GM12878 (cell line): Measurements from ENCODE around the gene DNAI2.

Experiments
- HCFC1 ChIP-seq: fragments of 150-350 bp; IDR thresholded peaks from 2 replicates; pipeline ENCODE4 v1.6.1; 2014; ENCODE audit warnings: low read length
- IKZF1 ChIP-seq: fragments of 450-650 bp; conservative IDR thresholded peaks from 2 replicates; pipeline ENCODE4 v1.6.1; 2017; ENCODE audit warnings: antibody characterized with exemption, mild to moderate bottlenecking
- POLR2A ChIP-seq: IDR thresholded peaks from 2 replicates; pipeline ENCODE4 v1.6.1; 2011; ENCODE audit warnings: low read depth, mild to moderate bottlenecking, low read length
- POLR2AphosphoS5 ChIP-seq: IDR thresholded peaks from 2 replicates; pipeline ENCODE4 v1.6.1; 2011; ENCODE audit warnings: mild to moderate bottlenecking, low read length, inconsistent platforms
- RCOR1 ChIP-seq: conservative IDR thresholded peaks from 2 replicates; pipeline ENCODE4 v1.6.1; 2012; ENCODE audit warnings: low read depth, low read length, improper control_type of control experiment
- SRF ChIP-seq, 2 experiments: IDR thresholded peaks; 2 replicates each; pipeline ENCODE4 v1.6.1; 2011; ENCODE audit warnings: low read depth in 2 of 2, low read length in 2 of 2, mild to moderate bottlenecking in 1 of 2, moderate library complexity in 1 of 2
- TCF7 ChIP-seq: IDR thresholded peaks from 2 replicates; pipeline ENCODE4 v1.6.1; 2014; ENCODE audit warnings: antibody characterized with exemption, borderline replicate concordance
- TF ChIP-seq, protein P1 (sequence below), 3 experiments: IDR thresholded peaks in 2 of 3; conservative IDR thresholded peaks in 1 of 3; 2 replicates each; pipeline ENCODE4 v1.5.1; 2011; ENCODE audit warnings: low read depth in 3 of 3, low read length in 3 of 3, mild to moderate bottlenecking in 3 of 3, control low read depth in 2 of 3, moderate library complexity in 2 of 3, inconsistent platforms in 1 of 3, mixed read lengths in 1 of 3; ENCODE audit not compliant: control insufficient read depth in 2 of 3, insufficient read depth in 1 of 3; ENCODE audit errors: extremely low read depth in 1 of 3

DNA sequence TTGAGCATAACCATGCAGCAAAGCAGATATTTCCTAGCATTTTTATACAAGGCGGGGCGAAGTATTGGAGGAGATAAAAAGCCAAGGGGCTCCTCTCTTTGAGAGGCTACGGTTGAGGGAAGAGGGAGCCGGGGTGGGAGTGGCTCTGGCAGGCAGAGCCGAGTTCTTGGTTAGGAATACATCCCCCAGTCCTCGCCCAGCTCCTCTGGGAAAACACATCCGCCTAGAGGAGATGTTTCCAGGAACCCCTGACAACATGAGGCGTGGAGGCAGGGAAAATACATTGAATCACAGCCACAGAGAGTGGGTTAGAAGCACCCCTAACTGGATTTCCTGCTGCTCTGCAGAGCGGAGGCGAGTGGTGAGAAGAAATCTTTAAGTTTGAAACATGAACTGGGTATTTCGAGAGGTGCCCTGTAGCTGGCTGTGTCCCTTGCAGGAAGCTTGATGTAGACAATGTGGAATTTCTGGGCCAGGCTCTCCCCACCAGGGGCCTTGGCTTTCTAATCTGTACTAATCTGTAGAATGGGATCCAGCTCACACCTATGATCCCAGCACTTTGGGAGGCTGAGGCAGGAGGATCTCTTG is 33.3 kb upstream of the DNAI2 start:
- TF ChIP-seq SRF (IDR thresholded peaks at IDR 0.05; ENCODE audit: low read depth in 2 of 2, low read length in 2 of 2) = no peak
- TF ChIP-seq TCF7 = no peak
- no peak for TF ChIP-seq IKZF1
- TF ChIP-seq POLR2AphosphoS5 = no peak
- no peak for TF ChIP-seq RCOR1
- TF ChIP-seq, protein P1, sequence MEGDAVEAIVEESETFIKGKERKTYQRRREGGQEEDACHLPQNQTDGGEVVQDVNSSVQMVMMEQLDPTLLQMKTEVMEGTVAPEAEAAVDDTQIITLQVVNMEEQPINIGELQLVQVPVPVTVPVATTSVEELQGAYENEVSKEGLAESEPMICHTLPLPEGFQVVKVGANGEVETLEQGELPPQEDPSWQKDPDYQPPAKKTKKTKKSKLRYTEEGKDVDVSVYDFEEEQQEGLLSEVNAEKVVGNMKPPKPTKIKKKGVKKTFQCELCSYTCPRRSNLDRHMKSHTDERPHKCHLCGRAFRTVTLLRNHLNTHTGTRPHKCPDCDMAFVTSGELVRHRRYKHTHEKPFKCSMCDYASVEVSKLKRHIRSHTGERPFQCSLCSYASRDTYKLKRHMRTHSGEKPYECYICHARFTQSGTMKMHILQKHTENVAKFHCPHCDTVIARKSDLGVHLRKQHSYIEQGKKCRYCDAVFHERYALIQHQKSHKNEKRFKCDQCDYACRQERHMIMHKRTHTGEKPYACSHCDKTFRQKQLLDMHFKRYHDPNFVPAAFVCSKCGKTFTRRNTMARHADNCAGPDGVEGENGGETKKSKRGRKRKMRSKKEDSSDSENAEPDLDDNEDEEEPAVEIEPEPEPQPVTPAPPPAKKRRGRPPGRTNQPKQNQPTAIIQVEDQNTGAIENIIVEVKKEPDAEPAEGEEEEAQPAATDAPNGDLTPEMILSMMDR (IDR thresholded peaks at IDR 0.05 in 2 of 3, conservative IDR thresholded peaks at IDR 0.05 in 1 of 3; ENCODE audit: control insufficient read depth in 2 of 3, extremely low read depth in 1 of 3, insufficient read depth in 1 of 3, low read depth in 3 of 3, low read length in 3 of 3) = no peak
- no peak for TF ChIP-seq POLR2A
- no peak for TF ChIP-seq HCFC1
